A204.1 (cell line): Measurements from ENCODE around the gene C9orf152.
"Not testable (repeated sequence)": the region's sequence is repeated elsewhere in the genome, so short reads cannot be mapped to it uniquely, and the experiment has no call there.

Experiments
- FAIRE-seq: peaks from 2 replicates; lab custom pipeline; 2012; peaks lifted over from hg19 to GRCh38; lab: Jason Lieb, UNC

C9orf152 gene, protein sequence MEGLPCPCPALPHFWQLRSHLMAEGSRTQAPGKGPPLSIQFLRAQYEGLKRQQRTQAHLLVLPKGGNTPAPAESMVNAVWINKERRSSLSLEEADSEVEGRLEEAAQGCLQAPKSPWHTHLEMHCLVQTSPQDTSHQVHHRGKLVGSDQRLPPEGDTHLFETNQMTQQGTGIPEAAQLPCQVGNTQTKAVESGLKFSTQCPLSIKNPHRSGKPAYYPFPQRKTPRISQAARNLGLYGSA

DNA sequence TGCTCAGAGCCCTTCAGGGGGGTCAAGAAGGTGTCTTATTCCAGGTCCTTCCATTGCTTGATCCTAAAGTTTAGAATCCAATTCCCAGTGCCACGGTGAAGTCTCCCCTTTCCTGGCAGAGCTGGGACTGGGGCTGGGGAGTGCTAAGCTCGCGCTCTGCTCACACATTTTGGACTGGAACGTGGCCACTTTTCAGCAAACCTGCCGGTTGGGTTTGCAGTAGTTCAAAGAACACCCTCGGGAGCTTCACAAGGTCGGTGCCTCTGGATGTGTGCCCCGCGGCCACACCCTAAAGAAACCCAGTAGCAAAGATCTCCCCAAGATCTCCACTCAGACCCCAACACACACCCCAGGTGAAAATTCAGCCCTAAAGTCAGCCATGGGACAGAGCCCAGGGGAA is at the start of gene C9orf152:
Gene C9orf152 (minus strand): TSS at position 129 of the 400 bp plus-strand sequence. CDS start 580 bp downstream, outside the sequence.
- no peak for FAIRE-seq

DNA sequence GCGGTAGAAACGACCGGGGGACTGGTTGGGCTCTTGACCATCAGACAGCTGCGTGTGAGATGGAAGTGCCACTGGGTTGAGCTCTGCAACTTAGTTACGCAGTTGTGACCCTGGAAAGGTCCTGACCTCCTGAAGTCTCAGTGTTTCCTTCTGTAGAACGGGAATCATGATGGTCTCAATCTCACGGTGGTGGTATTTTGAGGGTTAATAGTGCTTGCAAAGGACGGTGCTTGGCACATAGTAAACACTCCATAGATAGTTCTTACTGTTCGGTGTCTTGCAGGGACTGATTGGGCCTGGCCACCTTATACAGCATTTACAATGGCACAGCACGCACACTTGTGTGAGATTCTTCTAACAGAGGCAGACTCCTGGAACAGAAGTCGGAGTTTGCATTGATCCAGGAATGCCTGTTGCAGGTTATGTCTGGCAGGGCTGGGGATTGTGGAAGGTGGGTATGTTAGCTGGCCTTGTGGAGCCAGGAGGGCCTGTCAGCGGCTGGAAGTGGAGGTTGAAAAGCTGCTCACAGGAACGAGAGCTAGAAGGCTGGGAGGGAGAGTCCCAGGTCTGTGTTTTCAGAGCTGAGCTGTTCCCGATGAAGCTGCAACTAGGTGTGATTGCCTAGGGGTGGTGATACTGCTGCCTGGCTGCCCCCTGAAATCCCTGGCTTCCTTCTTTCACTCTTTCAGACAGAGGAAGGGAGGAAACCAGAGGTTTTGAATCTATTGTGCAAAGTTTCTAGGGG is 49.3 kb upstream of the C9orf152 start:
- no peak for FAIRE-seq

DNA sequence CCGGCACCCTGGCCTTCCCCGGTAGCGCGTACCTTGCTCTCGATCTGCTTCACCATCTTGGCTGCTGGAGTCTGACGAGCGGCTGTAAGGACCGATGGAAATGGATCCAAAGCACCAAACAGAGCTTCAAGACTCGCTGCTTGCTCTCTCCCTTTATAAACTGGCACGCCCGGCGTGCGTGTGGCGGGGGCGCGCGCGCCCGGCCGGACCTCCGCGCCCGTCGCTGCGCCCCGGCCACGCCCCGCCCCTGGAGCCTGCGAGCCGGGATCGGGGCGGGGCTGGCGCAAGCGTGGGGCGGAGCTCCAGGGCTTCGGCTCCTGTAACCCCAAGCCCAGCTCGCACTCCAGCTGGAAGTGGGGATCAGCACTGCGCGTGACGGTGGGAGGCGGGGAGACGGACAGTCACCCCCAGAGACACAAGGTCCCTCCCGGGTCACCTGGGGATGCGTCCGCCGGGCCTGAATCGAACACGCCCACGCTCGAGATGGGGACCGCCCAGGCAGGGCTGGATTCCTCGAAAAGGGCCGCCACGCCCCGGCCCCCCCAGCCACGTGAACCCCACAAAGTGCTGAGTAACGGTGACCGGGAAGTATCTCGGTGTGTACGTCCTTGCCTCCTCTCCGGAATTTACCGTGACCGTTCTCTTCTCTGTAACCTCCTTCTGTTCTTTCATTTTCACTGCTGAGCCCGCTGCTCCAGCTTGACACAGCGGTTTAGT is 48.6 kb upstream of the C9orf152 start, which contains the start of gene TXN:
Gene TXN (minus strand): TSS at position 128 of the 717 bp plus-strand sequence. CDS start 72 bp downstream, at position 56.
- FAIRE-seq: no peak

DNA sequence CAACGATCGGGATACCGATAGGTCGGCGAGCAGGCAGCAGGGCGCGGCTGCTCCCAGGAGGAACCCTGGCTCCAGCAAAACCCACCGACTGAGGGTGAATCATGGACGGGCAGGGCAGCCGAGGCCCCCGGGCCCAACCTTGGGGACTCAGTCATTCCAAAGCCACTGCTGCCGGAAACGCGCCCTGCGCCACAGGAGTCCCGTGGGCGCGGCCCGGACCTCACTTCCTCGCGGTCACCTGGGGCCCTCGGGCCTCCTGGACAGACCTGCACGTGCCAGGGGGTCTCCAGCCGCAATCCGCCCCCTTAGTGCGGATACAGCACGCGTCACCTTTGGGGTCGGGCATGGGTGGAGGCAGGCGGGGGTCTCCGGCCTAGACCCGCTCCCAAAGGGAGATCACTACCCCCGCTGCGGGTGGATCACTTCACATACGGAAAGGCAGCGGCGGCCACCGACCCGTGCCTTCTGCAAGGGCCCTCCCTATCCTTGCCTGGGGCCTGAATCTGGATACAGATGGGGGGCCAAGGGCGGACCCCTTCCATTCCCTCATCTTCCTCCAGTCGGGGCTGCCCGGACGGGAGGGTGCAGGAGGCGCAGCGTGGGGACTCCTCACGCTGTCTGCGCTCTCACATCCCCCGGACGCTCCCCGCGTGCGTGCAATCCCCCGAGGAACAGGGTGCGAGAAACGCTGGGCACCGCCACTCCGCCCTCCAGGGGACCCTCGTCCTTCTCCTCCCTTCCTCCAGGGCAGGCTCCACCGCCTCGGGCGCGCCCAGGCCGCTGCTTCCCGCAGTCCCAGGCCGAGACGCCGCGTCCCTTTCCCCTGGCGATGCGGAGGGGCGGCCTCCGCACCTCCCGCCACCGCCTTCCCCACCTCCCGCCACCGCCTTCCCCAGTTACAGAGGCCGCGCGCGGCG is 47.8 kb upstream of the C9orf152 start:
- FAIRE-seq: no peak

DNA sequence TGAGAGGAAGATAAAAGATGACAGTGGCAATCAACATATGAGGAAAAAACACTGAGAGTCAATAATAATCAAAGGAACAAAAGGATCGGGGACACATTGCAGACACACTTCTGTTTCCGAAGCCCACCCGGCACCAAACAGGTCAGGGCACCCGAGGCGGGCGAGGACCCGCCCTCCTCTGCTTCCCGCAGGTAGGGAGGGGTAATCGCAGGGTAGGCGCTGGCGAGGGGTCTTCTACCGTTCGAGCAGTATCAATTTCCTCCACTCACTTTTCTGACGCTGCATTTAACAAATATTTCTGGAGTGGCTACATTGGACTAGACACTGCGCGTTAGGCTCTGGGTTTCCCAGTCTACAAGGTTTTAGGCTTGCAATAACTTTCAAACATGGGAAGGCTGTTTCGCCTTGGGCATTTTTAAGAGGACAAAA is 47.1 kb upstream of the C9orf152 start:
- FAIRE-seq: no peak

DNA sequence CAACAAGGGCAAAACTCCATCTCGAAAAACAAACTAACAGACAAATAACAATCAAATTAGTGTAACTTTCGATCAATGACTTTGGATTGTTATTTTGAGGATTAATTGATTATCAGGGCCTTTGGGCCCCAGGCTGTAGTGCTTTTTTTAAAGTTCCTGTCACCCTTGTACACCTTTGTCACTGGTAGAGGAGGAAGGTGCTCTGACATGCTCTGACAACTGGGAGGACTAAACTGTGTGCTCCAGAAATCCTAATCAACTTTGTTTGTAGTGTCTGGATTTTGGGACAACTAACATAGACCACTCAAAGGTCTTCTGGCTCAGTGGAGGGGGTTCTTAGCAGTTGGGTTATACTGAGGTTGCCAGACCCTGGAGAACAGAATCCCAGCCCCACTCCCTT is 46.5 kb upstream of the C9orf152 start:
- FAIRE-seq: no peak

DNA sequence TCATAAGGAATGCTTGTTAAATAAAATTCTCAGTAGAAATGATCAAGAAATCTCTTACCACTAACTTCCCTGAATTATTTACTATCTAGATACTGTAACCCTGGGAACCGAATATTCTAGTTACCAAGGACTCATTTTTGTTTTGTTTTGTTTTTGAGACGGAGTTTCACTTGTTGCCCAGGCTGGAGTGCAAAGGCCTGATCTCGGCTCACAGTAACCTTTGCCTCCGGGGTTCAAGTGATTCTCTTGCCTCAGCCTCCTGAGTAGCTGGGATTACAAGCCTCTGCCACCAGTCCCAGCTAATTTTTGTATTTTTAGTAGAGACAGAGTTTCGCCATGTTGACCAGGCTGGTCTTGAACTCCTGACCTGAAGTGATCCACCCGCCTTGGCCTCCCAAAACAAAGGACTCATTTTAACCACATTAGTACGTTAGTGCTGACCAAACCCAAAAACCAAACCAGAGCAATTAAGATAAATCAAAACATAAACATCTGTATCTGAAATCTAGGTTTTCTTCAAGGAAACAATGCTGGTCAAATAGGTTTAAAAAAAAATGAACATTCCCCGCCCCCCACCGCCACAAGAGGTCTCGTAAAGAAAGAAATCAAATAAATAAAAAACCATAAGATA is 44.7 kb upstream of the C9orf152 start:
- FAIRE-seq: no peak

DNA sequence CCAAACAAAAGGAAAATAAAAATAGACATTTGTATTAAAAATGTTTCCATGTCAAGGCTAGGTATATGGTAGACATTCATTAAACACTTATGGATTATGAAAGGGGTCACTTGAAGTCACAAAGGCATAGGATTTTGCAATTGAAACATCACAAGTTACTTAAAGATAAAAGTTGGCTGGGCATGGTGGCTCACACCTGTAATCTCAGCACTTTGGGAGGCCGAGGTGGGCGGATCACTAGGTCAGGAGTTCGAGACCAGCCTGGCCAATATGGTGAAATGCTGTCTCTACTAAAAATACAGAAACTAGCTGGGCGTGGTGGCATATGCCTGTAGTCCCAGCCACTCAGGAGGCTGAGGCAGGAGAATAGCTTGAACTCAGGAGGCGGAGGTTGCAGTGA is 43.8 kb upstream of the C9orf152 start:
- FAIRE-seq: not testable (repeated sequence)

DNA sequence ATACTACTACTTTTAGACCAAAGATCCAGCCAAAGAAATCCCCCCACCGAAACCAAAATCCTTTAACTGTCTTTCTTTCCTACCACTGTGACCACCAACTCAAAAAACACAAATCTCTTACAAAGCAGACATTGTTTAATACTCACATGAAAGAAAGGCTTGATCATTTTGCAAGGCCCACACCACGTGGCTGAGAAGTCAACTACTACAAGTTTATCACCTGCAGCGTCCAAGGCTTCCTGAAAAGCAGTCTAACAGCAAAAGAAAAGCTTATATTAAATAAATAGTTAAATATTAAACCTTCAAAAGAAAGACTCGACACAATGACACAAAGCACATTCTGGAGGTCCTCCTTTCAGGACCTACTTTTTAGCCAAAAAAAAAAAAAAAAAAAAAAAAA is 43.3 kb upstream of the C9orf152 start:
- FAIRE-seq: no peak

DNA sequence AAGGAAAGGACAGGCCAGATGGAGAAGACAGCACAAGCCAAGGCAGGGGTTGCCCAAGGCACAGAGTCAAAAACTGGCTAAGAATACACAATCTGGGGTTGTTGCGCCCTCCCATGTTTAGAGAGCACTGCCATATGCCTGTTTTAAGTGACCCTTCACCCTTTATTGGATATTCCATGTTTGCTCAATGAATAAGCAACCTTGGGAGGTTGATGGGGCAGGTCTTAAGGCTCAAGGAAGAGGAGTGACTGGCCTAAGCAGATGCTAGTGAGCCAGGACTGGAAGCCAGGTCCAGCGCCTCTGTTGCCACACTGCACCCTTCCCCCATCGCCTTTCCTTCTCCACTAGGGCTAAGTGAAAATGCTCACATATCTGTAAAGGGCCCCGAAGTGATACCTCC is 41.6 kb upstream of the C9orf152 start:
- FAIRE-seq: no peak

DNA sequence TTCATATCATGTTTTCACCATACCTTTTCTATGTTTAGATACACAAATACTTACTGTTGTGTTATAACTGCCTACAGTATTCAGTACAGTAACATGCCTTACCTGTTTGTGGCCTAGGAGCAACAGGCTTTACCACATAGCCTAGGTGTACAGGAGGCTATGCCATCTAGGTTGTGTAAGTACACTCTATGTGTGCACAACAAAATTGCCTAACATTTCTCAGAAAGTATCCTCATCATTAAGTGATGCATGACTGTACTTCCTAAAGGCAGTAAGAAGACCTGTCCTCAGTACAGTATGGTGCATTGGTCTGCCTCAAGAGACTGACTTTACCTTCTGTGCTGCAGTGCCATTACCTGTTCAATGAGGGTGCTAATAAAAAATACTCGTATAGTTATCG is 40.4 kb upstream of the C9orf152 start:
- FAIRE-seq: no peak

DNA sequence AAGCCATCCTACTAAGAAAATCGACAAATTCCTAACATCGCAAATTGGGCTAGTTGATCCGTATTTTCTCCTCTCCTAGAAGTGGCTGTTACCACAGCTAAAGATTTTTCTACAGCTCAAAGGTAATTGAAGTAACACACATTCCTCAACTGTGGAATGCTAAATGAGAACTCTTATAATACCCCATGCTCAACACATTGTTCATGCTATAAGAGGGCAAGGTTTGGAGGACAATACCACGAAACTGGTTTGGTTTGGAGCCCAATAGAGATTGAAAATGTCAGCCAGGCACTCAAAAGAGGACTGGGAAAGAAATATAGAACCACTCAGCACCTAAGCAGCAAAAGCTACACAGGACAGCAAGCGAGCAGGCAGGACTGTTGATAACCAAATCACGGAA is 38.3 kb upstream of the C9orf152 start:
- no peak for FAIRE-seq

DNA sequence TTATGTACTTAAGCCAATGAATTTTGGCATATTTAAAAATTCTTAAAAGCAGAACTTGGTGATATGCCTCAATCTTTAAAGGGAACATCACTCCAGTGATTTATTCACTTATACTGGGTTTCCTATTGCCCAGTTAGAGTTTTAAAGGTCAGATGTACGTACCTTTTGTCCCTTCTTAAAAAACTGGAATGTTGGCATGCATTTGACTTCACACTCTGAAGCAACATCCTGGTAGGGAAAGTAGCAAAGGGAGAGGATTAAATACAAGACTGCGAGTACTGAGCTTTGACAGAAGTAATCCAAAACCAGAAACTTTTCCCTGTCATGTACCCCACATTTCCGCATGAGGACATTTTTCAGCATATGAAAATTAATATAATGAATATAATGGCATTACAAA is 36.7 kb upstream of the C9orf152 start:
- no peak for FAIRE-seq

DNA sequence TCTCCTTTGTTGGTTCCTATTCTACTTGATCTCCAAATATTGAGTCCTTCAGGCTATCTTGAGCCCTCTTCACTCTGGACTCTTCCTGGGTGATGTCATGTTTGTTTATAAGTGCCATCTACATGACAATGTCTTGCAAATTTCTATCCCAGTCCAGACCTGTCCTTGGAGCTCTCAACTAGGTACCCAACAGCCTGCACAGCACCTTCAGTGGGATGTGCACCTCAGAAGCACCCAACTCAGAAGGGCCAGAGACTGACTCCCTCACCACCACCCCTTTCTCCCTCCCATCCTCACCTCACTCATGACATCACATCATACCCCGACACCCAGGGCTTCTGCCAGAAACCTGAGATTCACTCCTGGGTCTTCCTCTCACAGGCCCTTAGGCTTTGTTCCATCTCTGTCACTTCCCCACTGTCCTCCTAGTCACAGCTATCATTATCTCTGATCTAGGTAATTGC is 33.9 kb upstream of the C9orf152 start:
- no peak for FAIRE-seq

DNA sequence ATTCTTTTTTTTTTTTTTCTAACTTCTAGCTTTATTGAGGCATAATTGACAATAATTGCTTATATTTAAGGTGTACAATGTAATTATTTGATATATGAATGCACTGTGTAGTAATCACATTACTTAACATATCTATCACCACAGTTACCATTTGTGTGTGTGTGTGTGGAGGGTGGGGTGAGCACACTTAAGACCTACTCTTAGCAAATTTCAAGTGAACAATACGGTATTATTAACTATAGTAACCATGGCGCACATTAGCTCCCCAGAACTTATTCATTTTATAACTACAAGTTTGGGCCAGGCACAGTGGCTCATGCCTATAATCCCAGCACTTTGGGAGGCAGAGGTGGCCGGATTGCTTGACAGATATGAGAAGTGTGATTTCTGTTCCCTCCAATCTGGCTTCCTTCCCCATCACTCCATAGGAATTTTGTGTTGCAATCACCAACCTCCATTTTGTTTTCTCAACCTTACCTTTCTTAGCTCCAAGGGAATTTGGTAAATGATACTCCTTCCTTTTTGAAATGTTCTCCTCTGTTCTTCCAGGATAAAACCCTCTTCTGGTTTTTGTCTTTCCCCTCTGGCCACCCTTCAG is 33.4 kb upstream of the C9orf152 start:
- FAIRE-seq: no peak

DNA sequence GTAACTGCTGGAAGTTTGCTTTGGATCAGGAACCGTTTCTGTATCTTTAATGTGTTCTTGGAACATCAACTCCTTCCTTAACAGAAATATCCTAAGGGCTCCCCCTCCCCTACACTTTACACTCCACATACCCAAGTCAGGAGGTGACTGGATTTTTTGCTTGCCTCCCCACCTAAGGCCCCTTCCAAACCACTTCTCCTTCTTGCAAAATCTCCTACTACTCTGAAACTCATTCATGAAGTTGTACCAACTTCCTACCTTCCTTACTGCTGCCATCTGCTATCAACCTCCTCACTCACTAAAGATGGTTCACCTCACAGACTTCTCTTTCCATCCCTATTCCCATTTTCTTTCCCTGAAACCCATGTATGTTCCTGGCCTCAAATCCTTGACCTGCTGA is 32.2 kb upstream of the C9orf152 start:
- FAIRE-seq: no peak

DNA sequence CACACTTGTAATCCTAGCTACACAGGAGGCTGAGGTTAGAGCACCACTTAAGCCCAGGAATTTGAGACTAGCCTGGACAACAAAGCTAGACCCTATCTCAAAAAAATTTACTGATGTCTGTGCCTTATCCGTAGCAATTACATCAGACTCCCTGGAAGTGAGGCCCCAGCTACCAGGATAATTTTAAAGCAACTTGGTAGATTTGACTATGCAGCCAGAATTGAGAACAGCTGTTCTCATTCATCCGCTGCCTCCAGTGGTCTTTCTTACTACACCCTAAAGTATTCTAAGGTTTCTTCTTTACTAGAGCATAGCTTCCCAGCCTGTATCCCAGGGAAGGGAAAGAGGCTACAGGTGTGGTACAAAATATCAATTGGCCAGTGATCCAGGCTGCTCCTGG is 20.4 kb upstream of the C9orf152 start:
- FAIRE-seq: no peak

DNA sequence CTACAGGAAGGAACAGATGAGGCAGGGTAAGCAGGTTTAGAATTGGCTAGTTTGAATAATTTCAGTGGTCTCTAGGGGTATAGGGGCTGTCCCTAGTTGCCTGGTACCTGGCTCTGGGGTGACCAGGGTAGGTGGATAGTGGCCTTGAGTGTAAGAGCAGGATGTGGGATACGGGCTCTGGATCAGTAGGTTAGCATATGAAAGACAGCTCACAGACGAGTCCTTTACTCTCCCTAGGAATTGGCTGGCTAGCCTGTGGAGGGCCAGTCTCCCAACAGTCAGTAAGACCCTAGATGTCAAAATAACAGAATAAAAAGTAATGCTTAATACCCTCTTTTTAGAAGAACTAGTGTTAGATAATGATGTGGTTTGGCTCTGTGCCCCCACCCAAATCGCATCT is 16.6 kb upstream of the C9orf152 start:
- no peak for FAIRE-seq

DNA sequence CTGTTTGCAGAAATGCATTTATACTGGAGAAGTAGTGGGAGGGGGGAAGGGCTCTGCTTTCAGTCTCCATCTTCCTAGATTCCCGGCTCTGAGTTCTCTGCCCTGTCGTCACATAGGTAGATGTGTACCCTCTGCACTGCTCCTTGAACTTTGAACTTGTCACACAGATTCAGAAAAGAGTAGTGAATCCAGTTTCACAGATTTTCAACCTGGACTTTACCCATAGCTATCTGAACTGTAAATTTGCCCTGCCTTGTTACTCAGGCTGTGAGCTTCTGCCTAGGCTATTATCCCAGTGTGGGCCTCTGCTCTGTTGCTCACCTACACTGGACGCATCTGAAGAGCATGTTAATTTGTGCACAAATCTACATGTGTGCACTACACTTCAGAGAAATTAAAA is 12.8 kb upstream of the C9orf152 start:
- no peak for FAIRE-seq

DNA sequence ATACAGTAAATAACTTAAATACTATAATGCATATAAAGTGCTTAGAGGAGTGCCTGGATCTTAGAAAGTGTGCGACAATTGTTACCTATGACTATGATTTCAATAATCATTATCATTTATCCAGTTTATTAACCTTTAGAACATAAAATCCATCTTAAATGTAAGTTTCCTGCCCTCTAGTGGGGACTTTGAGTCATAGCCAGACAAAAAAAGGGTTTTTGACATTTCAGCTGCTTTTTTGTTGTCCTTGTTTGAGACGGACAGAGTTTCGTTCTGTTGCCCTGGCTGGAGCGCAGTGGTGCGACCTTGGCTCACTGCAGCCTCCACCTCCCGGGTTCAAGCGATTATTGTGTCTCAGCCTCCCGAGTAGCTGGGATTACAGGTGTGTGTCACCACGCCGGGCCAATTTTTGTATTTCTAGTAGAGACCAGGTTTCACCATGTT is 9.7 kb upstream of the C9orf152 start:
- FAIRE-seq: peak; percentile 52
